GM19467 (cell line): Measurements from ENCODE around the gene HOMER1.
A peak's percentile ranks its signal among the peaks of the same experiment; 100 is the strongest.
"Not testable (repeated sequence)": the region's sequence is repeated elsewhere in the genome, so short reads cannot be mapped to it uniquely, and the experiment has no call there.

Experiments used
- ATAC-seq: cut with Tn5 transposase; IDR thresholded peaks from one replicate; pipeline ENCODE4 v1.9.1; 2021; ENCODE audit warnings: mild to moderate bottlenecking, moderate library complexity; ENCODE audit not compliant: unreplicated experiment

The HOMER1 gene

DNA sequence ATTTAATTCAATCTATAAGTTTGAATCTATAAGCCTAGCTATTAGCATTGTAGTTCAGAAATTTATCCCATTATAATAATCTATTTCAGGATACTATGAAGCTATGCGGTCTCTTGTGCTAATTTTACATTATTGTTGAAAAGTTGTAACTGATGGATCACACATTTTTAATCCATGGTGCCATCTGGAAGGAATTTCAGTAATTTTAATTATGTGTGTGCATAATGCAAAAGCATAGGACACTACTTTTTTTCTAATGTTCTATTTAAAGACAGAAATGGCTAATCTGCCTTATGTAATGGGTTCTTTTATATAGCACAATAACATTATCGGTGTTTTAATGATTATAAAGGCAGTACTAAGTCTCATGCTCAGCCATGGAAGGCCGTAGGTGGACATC is 90.6 kb downstream of the HOMER1 start:
- no peak for ATAC-seq

DNA sequence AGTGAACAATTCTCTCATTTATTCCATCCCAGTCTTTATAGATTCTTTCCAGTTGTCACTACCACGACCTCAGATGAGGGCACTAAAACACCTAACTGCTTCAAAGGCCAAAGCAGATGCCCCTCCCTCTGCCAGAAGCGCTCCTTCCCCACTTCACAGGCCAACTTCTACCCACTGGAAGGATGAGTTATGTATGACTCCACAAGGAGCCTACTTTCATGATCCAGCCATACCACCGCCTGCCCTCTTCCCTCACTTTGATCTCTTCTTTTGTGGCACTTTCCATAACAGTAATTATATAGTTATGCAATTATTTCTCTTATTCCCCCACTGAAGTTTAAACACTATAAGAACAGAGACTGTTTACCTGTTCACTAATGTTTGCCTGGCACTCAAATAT is 93.7 kb downstream of the HOMER1 start:
- no peak for ATAC-seq

DNA sequence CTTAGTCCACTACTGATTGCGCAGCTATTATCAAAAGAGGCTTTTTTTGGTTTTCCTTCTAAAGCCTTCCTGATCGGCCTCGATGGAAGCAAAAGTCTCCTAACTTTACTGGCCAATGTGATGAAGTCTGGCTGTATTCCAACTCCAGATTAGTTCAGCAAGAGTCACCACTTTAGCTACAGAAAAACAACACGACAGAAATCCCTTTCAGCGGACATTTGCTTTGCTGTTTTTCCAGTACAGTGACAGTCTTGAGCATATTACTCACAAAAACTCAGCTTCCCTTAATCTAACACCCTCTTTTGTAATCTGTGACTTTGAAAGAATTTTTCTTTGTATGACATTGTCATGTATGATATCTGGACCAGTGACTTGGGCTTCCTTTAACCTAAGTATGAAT is 95.7 kb downstream of the HOMER1 start:
- no peak for ATAC-seq

DNA sequence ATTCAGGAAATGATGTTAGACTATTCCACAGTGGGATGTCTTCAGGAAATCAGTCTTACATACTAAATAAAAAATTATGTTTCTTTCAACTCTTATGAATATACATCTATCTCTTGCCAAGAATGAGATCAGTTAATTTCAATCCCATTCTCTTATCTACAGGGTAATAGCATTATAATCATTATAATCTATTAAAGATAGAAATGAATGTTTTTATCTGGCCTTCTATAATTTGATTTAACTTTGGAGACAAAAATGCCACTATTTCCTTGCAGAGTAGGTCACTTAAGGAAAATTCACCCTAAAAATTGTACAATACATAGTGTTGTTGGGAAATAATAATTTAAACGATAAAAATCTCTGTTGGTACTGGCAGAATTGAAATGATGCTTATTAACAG is 96.4 kb downstream of the HOMER1 start:
- ATAC-seq, result no peak

DNA sequence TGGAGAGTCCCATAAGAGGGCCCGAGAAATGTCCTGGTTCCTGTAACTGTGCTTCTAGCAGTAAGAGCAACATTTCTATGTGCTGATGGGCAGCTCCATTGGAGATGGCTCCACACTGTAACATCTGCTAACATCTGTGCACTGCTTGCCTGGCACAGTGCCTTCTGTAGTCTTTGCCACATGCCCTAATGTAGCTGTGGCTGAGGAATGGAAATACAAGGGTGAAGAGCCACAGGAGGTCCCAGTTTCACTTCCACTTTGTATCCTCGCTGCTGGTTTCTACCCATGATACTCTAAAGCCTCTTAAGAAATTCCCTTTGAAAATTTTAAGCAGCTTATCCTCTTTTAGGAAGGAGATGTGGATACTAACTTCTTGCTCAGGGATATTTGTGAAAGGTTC is 97.4 kb downstream of the HOMER1 start:
- ATAC-seq, result peak; percentile 84

DNA sequence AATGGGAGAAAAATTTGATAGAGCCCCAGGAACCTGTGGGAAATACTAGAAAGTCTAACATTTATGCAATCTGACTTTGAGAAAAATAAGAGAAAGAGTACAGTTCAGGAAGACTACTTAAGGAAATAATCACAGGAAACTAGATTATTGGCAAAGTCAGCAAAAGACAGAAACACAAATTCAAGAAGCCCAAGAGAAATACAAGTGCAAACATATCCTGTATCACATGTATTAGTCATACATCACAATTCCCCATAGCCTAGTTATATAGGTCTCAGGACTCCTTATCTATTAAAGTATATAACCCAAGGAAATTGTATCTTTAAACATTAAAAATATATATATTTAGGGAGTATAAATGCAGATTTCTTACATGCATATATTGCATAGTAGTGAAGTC is 100.8 kb downstream of the HOMER1 start:
- ATAC-seq, result no peak

DNA sequence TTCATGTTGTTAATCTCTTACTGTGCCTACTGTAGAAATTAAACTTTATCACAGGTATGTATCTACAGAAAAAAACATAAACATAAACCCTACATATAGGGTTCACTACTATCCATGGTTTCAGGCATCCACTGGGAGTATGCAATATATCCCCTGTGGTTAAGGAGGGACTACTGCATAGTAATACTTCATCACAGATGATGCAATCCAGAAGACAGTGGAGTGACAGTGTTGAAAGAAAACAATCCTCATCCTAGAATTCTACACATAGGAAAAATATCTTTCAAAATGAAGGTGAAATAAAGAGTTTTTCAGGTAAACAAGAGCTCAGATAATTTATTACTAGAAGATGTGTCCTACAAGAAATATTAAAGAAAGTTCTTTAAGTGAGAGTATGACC is 105.9 kb downstream of the HOMER1 start:
- no peak for ATAC-seq

DNA sequence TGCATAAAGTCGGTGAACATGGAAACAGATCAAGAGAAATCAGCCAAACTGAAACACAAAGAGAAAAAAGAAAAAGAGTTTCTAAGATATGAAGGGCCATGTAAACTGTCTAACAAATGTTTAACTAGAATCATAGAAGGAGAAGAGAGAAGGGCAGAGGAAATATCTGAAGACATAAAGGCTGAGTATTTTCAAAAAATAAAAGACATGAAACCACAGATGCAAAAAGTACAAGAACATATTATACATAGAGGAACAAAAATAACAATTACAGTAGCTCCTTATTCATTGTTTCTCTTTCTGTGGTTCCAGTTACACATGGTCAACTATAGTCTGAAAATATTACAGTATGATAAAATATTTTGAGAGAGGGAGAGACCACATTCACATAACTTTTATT is 106.3 kb downstream of the HOMER1 start:
- ATAC-seq, result no peak

DNA sequence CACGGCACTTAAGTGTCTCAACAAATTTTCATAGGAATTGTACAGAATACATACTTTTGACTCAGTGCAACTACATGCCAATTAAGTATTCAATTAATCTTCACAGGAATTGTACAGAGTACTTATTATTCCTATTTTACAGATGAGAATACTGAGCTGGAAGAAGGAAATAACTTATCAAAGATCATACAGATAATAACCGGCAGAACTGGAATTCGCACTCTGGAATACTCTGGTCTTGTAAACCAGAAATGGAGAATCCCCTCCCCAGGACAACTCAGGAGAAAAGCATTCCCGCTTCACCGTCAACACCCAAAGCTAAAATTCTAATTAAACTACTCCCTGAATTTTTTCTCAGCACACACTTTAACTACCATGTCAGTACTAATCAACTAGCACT is 112.7 kb downstream of the HOMER1 start:
- ATAC-seq, result no peak

DNA sequence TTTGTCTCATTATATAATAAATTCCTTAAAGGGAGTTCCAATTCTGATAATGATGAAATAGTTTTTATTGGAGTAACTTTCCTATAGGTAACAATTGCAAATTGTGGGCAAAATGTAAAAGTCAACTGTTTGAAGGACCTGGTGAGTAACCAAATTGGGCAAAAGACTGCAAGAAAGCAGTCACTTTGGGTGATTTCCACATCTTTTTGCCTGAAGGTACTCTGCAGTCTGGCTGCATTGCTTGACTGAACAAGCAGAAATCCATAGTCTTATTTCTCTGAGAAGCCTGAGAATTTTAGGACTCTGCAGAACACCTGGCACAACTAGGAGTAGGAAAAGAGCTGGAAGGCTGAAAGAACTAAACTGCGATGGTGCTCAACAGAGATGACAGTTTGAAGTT is 114.9 kb downstream of the HOMER1 start:
- no peak for ATAC-seq

DNA sequence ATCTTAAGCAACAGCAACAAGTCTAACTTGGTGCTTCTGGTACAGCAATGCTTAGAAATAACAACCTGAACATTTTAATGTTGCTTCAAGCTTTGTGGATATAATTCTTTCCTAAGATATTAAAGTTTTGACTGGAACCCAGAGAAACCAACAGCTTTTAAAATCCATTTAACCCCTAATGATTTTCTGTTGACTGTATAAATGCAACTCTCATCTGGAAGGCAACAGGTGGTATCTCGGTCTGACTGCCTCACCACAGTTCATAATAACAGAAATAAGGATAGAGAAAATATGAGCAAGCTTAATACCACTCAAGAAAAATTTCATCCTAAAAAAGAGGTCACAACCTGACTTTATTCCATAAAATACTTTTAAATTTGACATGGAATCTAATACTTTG is 116.9 kb downstream of the HOMER1 start:
- no peak for ATAC-seq

DNA sequence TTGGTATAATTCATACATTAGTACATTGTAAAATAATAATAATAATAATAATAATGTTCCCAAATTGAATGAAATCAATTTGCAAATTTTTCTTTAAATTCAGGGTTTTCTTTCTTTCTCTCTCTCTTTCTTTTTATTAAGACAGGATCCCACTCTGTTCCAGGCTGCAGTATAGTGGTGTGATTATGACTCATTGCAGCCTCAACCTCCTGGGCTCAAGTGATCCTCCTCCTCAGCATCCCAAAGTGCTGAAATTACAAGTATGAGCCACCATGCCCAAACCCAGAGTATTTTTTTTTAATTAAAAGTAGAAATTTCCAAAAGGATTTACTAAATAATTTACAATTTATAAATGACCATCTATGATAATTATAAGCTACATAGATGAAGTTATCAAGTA is 117.7 kb downstream of the HOMER1 start:
- ATAC-seq, result no peak

DNA sequence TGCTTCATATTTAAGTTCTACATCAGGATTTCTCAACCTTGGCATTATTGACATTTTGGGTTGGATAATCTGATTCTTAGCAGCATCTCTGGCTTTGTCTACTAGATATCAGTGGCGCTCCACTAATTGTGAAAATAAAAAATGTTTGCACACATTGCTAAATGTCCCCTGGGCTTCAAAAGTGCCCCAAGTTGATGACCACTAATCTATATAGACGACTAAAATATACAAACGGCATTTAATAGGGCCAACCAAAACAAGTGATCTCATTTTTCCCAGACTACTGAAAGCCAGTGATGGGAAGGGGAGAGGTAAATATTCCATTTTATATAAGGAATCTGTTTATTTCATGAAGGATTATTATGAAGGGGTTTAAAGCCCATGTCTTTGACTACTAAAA is 118.6 kb downstream of the HOMER1 start:
- ATAC-seq, result no peak

DNA sequence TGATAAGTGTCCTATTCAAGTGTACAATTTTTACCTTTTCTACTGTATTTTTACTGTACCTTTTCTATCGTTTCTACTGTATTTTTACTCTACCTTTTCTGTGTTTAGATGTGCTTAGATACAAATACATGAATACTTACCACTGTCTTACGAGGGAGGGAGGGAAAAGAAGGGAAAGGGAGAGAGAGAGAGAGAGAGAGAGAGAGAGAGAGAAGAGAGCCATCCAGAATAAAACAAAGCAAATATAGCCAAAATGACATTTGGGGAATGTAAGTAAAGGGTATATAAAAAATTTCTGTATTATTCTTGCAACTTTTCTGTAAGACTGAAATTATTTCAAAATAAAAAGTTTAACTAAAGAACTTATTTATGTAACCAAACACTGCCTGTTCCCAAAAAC is 121.2 kb downstream of the HOMER1 start:
- ATAC-seq, result no peak

DNA sequence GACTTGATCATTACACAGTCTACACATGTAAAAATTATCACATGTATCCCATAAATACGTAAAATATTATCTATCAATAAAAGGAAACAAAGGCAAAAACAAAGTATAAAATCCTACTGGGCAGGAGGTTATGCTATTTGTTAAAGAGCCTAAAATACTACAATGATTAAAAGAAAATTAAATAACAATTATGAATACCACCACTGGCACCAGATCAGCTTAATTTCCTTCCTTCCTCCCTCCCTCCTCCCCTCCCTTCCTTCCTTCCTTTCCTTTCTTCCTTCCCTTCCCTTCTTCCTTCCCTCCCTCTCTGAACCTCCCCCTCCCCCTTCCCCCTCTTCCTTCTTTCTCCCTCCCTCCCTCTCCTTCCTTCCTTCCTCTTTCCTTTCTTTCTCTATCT is 127.3 kb downstream of the HOMER1 start:
- ATAC-seq, result no peak

DNA sequence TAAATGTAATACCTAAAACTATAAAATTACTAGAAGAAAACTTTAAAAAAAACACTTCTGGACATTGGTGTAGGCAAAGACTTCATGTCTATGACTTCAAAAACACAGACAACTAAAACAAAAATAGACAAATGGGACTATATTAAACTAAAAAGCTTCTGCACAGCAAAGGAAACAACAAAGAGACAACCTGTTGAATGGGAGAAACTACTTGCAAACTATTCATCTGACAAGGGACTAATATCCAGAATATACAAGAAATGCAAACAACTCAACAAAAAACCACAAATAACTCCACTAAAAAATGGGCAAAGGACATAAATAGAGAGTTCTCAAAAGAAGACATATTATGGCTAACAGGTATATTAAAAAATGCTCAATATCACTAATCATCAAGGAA is 128.8 kb downstream of the HOMER1 start:
- ATAC-seq, result not testable (repeated sequence)

DNA sequence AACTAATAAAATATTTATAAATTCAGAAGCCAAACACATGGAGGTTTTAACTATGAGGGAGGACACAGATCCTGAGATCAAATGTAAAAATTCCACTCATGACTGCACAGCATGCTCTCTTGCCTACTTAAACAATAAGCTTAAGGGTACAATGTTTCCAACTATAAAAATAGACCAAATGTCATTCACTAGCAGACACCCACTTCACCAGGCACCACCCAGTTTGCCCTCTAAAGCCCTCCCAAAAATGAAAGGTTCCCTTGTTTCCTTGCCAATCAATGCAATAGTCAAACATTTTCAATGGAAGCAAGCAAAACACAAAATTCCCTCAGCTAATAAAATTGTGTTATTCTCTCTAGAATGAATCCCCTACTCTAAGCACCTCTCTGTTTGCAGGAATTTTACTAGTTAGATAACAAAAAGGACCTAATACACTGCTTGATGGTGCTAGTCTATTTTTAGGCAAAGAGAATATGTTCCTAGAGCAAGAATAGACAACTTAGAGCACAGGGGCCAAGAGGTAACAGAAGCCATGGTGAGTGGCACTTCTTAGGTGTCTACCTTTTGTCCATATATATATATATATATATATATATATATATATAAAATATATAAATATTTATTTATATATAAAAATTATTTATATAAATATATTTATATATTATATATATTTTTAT is 135.3 kb downstream of the HOMER1 start:
- ATAC-seq, result no peak

DNA sequence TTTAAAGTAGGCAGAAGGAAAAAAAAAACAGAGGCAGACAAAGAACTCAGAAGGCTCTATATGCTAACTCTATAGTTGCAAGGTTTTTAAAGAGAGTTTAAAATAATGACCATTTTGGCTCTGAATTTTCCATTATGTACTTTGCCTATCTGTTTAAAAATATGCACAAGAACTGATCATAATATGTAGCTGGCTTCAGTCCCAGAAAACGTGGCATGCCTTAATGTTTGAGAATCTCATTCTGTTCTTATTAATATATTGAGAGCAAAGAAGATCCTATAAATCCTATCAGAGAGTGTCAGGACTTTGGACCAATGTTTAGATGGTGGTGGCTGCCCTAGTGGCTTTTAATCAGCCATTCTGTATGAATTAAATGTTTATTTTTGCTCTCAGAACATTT is 156.5 kb downstream of the HOMER1 start:
- ATAC-seq, result no peak

DNA sequence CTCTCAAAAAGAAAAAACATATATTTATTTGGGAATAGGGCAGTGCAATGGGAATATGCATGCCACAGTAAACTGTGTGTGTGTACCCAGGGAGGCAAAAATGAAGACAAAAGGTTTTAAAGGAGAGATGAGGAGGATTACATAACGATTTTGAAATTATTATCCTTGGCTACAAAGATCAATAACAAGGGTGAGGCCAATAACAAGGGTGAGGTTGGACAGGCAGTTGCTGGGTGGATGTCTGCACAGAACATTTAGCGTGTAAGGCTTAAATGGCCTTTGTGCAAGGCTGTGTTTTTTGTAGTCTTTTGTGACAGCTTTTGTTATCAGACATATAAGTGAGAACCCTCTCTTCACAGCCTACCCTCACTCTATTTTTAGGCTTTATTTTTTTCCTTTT is 164.1 kb downstream of the HOMER1 start:
- no peak for ATAC-seq

DNA sequence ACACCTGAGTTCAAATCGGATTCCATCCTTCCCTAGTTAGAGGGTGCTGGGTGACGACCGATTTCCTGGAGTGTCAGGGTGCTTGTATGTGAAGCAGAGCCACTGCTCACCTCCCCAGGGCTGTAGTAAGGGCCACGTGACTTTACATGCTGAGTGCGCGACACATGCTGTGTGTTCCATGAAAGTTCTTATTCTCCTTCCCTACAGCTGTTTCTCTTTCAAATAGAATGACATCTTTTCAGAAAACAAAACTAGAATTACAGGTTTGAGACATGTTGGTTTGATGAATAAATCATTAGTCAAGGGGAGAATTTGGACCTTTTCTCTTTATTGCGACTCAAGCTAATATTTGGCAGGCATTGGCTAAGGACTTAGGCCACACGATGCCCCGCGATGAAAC is 164.9 kb downstream of the HOMER1 start:
- ATAC-seq, result no peak

DNA sequence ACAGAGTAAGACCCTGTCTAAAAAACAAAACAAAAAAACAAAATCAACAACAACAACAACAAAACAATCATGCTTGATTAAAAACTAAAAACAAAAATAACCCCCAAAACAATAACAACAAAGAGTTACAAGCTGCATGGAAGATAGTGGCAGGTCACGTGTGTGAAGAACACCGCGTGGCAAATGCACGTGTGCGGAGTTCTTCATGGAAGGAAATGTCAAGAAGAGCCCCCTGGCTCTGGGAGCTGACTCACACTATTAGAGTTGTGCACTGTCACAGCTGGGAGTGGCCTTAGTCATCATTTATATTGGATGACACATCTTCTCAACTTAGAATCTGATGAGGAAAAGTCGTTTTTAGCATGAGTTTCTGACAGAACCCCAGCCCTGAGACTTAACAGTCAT is 167.5 kb downstream of the HOMER1 start:
- no peak for ATAC-seq

DNA sequence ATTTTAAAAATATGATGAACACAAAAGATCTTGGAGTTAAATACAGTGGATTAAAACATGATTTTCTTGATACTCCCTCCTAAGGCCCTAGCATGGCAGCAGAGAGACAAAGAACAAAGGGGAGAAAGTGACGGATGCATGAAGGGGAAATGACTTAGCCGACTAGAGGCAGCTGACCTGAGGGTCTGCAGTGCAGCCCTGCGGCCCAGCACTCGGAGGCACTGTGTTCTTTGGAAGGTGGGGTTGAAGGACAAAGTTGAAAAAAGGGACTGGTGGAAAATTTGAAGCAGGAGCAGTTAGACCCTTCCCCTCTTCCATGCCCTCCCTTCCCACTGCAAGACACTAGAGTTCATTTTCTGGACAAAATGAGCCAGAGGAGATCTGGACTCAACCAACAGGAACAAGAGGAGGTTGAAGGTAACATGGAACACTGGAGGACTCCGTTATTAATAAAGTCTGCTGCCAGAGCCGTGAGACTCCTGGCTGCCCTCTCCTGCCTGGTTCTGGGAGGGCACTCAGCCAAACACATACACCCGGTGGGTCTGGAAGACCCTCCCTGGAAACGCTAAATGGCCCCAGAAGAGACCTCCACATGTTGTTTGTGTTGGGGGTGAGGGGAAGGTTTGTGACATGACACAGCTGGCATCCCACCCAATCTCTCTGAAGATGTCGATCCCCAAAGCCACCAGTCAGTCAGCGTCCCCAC is 179.9 kb downstream of the HOMER1 start:
- ATAC-seq, result no peak

DNA sequence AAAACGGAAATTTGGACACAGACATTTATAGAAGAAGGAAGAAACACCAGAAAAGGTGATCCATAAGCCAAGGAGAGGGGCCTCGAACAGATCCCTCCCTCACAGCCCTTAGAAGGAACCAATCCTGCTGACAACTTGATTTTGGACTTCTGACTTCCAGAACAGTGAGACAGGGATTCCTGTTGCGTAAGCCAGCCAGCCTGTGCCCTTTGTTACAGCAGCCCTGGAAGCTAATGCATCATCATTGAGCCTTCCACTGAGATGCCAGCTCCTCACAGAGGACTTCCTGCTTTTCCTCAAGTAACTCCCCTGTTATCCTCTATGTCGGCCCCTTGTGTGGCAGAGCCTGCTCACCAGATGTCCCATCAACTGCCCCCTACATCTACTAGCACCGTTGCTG is 183.9 kb downstream of the HOMER1 start:
- ATAC-seq, result no peak
